OCI-LY3 (cell line): Measurements from ENCODE around the gene JPT2.

Source experiments
- H2AFZ ChIP-seq: fragments of 200-600, 300-600 bp; shearing (Covaris generic); 2 replicates; pipeline ENCODE4 v1.6.0; 2014; ENCODE audit warnings: antibody characterized with exemption, low read depth, low read length
- H3K27ac ChIP-seq: fragments of 200-600, 300-600 bp; sonication (generic); 2 replicates; pipeline ENCODE4 v1.5.1; 2014; ENCODE audit warnings: mild to moderate bottlenecking, low read length, moderate library complexity, mixed read lengths
- H3K27me3 ChIP-seq: fragments of 200-600, 300-600 bp; sonication (generic); 2 replicates; pipeline ENCODE4 v1.6.1; 2014; ENCODE audit warnings: low read depth, low read length, mixed read lengths
- H3K36me3 ChIP-seq: fragments of 200-600, 300-600 bp; sonication (generic); replicated peaks from 2 replicates; pipeline ENCODE3; 2014; ENCODE audit warnings: low read depth, low read length, mixed read lengths
- H3K4me1 ChIP-seq: fragments of 300-600, 200-600 bp; sonication (generic); 2 replicates; pipeline ENCODE4 v1.6.1; 2014; ENCODE audit warnings: low read length, mixed read lengths
- H3K4me2 ChIP-seq: fragments of 200-600, 300-600 bp; sonication (generic); 2 replicates; pipeline ENCODE4 v1.6.1; 2014; ENCODE audit warnings: low read length, mixed read lengths
- H3K4me3 ChIP-seq: fragments of 300-600, 200-600 bp; sonication (generic); 2 replicates; pipeline ENCODE4 v1.5.1; 2014; ENCODE audit warnings: antibody characterized with exemption, mild to moderate bottlenecking, low read length, moderate library complexity
- H3K79me2 ChIP-seq: fragments of 300-600, 200-600 bp; shearing (Covaris generic); 2 replicates; pipeline ENCODE4 v1.6.1; 2014; ENCODE audit warnings: mild to moderate bottlenecking, low read length, mixed read lengths
- H3K9ac ChIP-seq: fragments of 300-600, 200-600 bp; shearing (Covaris generic); 2 replicates; pipeline ENCODE4 v1.6.0; 2014; ENCODE audit warnings: mild to moderate bottlenecking, low read length, moderate library complexity
- H3K9me3 ChIP-seq: fragments of 200-600, 300-600 bp; shearing (Covaris generic); 2 replicates; pipeline ENCODE4 v1.6.1; 2014; ENCODE audit warnings: low read length, mixed read lengths; ENCODE audit not compliant: insufficient read depth
- H4K20me1 ChIP-seq: fragments of 200-600, 300-600 bp; sonication (generic); 2 replicates; pipeline ENCODE4 v1.6.1; 2016; ENCODE audit warnings: low read length, mixed read lengths; ENCODE audit not compliant: insufficient read depth
- EZH2phosphoT487 ChIP-seq: fragments of 200-600 bp; shearing (Covaris generic); IDR thresholded peaks from 2 replicates; pipeline ENCODE4 v1.6.1; 2018; ENCODE audit warnings: antibody characterized with exemption, mixed run types, low read depth
- TF ChIP-seq, protein P1 (sequence below): fragments of 200-600, 300-600 bp; sonication (generic); IDR thresholded peaks from 2 replicates; pipeline ENCODE4 v1.5.1; 2014; ENCODE audit warnings: antibody characterized with exemption, low read length, low read depth

JPT2 gene

DNA sequence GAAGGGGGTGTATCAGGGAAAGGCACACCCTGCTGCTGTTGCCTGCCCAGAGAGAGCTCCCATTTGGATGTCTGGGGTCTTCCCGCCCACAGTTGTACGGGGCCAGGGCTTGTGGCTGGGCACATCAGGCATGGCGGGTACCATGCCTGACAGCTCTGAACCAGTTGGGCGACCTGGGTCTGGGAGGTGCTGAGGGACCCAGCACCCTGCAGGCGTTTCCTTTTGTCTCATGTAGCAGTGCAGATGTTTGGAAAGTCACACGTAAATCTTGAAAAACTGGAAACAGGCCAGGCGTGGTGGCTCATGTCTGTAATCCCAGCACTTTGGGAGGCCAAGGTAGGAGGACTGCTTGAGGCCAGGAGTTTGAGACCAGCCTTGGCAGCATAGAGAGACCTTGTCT, 8.4 kb upstream of the JPT2 start:
- TF ChIP-seq EZH2phosphoT487 = no peak
- TF ChIP-seq, protein P1, sequence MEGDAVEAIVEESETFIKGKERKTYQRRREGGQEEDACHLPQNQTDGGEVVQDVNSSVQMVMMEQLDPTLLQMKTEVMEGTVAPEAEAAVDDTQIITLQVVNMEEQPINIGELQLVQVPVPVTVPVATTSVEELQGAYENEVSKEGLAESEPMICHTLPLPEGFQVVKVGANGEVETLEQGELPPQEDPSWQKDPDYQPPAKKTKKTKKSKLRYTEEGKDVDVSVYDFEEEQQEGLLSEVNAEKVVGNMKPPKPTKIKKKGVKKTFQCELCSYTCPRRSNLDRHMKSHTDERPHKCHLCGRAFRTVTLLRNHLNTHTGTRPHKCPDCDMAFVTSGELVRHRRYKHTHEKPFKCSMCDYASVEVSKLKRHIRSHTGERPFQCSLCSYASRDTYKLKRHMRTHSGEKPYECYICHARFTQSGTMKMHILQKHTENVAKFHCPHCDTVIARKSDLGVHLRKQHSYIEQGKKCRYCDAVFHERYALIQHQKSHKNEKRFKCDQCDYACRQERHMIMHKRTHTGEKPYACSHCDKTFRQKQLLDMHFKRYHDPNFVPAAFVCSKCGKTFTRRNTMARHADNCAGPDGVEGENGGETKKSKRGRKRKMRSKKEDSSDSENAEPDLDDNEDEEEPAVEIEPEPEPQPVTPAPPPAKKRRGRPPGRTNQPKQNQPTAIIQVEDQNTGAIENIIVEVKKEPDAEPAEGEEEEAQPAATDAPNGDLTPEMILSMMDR = no peak
- H3K27me3 ChIP-seq = no peaks in the 10 kb centered on the region
- H3K4me1 ChIP-seq = no peaks in the 10 kb centered on the region
- H3K36me3 ChIP-seq = peaks cover 65% of the 10 kb centered on the region
- H3K79me2 ChIP-seq = no peaks in the 10 kb centered on the region
- no peak overlapping the region for H3K4me2 ChIP-seq
- H3K9ac ChIP-seq = no peak overlapping the region
- no peaks in the 10 kb centered on the region for H4K20me1 ChIP-seq
- no peak overlapping the region for H2AFZ ChIP-seq
- H3K9me3 ChIP-seq = no peaks in the 10 kb centered on the region
- H3K4me3 ChIP-seq = no peak overlapping the region
- H3K27ac ChIP-seq = no peak overlapping the region

DNA sequence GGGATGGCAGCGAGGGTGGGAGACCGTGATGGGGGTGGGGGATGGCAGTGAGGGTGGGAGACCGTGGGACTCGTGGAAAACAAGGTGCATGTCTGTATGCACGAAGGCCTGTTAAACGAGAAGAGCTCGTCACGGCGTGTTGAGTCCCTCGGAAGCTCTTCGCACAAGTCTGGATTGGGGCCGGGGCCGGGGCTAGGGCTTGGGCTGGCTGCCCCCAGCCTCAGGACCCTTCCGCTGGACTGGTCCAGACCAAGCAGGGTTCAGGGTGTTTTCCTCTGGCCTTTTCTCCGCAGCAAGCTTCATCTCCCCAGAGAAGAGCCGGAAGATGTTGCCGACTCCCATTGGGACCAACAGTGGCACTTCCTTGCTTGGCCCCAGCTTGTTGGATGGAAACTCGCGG, 7.7 kb upstream of the JPT2 start:
- Histone ChIP-seq H3K4me2 (no peak overlapping the region), H3K9me3 (no peaks in the 10 kb centered on the region), H3K4me1 (no peaks in the 10 kb centered on the region), H3K27me3 (no peaks in the 10 kb centered on the region), H2AFZ (no peak overlapping the region), H3K79me2 (no peaks in the 10 kb centered on the region), H3K4me3 (no peak overlapping the region), H3K27ac (no peak overlapping the region), H3K9ac (no peak overlapping the region), H3K36me3 (peaks cover 60% of the 10 kb centered on the region), H4K20me1 (no peaks in the 10 kb centered on the region)
- TF ChIP-seq EZH2phosphoT487 = no peak
- TF ChIP-seq, protein P1 = no peak

DNA sequence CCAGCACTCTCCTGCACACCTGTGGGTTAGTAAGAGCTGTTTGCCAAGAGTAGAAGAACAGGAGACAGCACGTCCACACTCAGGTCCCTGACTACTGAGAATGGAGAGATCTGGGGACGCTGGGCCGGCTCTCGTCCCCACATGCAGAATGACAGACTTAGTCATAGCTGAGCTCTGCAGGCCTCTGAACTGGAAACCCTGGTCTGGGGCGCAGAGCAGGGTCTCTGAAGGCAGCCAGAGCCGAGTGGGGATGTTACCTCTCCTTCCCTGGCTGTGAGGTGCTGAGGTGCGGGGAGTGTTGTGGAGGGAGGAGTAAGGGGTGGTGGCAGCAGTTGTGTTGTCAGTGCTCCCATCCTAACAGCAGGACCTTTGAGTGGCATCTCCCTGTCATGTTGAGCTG, 7.2 kb upstream of the JPT2 start:
- Histone ChIP-seq H3K36me3 (peaks cover 60% of the 10 kb centered on the region), H3K79me2 (no peaks in the 10 kb centered on the region), H4K20me1 (no peaks in the 10 kb centered on the region), H3K27ac (no peak overlapping the region), H3K4me2 (no peak overlapping the region), H2AFZ (no peak overlapping the region), H3K27me3 (no peaks in the 10 kb centered on the region), H3K4me3 (no peak overlapping the region), H3K4me1 (no peaks in the 10 kb centered on the region), H3K9me3 (no peaks in the 10 kb centered on the region), H3K9ac (no peak overlapping the region)
- TF ChIP-seq, protein P1 = no peak
- TF ChIP-seq EZH2phosphoT487 = no peak

DNA sequence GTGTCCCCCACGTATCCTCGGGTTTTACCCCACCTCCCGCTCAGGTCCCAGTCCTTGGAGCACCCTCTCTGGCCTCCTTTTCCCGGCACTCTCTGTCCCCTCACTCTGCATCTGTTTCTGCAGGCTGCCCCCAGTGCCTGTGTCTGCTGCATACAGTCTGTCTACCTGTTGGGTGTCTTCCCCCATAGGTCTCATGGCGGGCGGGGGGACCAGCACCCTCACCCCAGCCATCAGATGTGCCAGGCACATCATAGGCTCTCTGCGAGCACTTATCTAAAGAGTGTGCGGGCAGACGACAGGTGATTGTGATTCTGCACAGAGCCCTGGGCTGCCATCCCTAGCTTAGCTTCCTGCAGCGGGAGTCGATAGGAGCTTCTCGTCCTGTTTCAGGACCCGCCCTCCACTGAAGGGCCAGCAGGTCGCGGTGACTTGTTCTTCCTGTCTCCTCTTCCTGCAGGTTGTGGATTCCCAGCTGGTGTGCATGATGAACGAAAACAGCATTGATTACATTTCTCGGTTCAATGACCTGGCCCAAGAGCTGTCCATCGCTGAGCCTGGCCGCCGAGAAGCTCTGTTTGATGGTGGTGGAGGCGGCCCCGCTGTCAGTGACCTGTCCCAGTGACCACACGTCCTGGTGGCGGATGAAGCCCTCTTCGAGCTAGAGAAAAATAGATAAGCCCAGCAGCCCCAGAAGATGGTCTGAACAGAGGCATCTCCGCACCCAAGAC, 4.5 kb upstream of the JPT2 start:
- no peaks in the 10 kb centered on the region for H3K27me3 ChIP-seq
- no peak overlapping the region for H3K4me2 ChIP-seq
- H3K27ac ChIP-seq = no peak overlapping the region
- no peak overlapping the region for H3K4me3 ChIP-seq
- peaks cover 3% of the 10 kb centered on the region; the same call in 1 of the 2 replicates for H3K4me1 ChIP-seq
- H3K79me2 ChIP-seq = peaks cover 5% of the 10 kb centered on the region
- peaks cover 47% of the 10 kb centered on the region for H3K36me3 ChIP-seq
- TF ChIP-seq, protein P1 = no peak
- no peak for TF ChIP-seq EZH2phosphoT487
- no peak overlapping the region for H3K9ac ChIP-seq
- H4K20me1 ChIP-seq = no peaks in the 10 kb centered on the region
- H2AFZ ChIP-seq = no peak overlapping the region
- H3K9me3 ChIP-seq = no peaks in the 10 kb centered on the region
